Endometrial microvascular endothelial cells (primary cell): ENCODE data around the gene FMNL3. TPM values are rescaled to one million over a fixed set of nuclear protein-coding genes. Genes with fewer than 3 reads are reported as not detected.
"Not testable (repeated sequence)": the region's sequence is repeated elsewhere in the genome, so short reads cannot be mapped to it uniquely, and the experiment has no call there.

Source experiments
- in situ Hi-C: cut with HindIII; loops from 2 replicates; pipeline ENCODE4 v1.10.0; 2017; ENCODE audit warnings: low sequenced_read_pairs, low pct_unique_long_range_greater_than_20kb; ENCODE audit errors: inconsistent ontology term
- total RNA-seq: library from RNA; depleted of rRNA; stranded (reverse); fragments of >200 nt; gene quantifications from one replicate; pipeline ENCODE4 v1.2.3, GENCODE V29; 2015; ENCODE audit errors: inconsistent ontology term

Gene FMNL3
- total RNA-seq, 1 donor from 2014 or later, result 46.6 TPM

GRCh38 chr12:49619286-49619685, 87.9 kb downstream of the FMNL3 start:
- in situ Hi-C loops, result no loop called here

GRCh38 chr12:49618576-49618975, 88.6 kb downstream of the FMNL3 start:
- in situ Hi-C loops, result no loop called here

- in situ Hi-C loops, result no loop called here
Measured at GRCh38 chr12:49616533-49617219, 90.5 kb downstream of the FMNL3 start.

DNA sequence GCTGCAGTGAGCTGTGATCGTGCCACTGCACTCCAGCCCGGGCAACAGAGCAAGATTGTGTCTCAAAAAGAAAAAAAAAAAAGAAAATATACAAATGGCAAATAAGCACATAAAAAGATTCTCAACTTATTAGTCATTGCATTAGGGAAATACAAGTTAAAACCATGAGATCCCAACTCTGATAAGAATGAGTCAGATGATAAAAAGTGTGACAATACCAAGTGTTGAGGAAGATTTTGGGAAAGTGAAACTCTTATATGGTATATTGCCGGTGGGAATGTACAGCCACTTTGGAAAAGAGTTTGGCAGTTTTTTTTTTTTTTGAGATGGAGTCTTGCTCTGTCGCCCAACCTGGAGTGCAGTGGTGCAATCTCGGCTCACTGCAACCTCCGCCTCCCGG, 91.5 kb downstream of the FMNL3 start:
- in situ Hi-C loops, result no loop called here

- in situ Hi-C loops, result no loop called here
Measured at GRCh38 chr12:49612210-49612609, 95.0 kb downstream of the FMNL3 start.

- in situ Hi-C loops, result not testable (repeated sequence)
Measured at GRCh38 chr12:49610785-49611184, 96.4 kb downstream of the FMNL3 start.

- in situ Hi-C loops, result no loop called here
Measured at GRCh38 chr12:49609875-49610154, 97.4 kb downstream of the FMNL3 start.

- in situ Hi-C loops, result no loop called here
Measured at GRCh38 chr12:49609059-49609874, 97.9 kb downstream of the FMNL3 start.

DNA sequence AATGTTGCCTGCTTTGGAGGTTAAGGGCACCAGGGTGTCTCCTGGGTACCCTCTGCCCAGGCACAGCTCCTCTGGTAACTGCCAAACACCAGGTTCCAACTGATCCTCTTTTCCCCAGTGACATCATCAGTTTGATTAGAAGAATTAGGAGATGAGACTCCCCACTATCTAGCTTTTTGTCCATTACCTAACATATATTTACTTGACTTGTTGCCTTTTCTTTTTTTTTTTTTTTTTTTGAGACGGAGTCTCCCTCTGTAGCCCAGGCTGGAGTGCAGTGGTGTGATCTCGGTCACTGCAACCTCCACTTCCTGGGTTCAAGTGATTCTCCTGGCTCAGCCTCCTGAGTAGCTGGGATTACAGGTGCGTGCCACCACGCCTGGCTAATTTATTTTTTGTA, 101.7 kb downstream of the FMNL3 start, which contains the start of gene FAM186B:
Gene FAM186B, minus strand, starts transcription at position 101 of the 400 bp plus-strand sequence. CDS start 162 bp downstream, outside the sequence.
- in situ Hi-C loops, result not testable (repeated sequence)

GRCh38 chr12:49604856-49605255, 102.3 kb downstream of the FMNL3 start:
- in situ Hi-C loops, result no loop called here

DNA sequence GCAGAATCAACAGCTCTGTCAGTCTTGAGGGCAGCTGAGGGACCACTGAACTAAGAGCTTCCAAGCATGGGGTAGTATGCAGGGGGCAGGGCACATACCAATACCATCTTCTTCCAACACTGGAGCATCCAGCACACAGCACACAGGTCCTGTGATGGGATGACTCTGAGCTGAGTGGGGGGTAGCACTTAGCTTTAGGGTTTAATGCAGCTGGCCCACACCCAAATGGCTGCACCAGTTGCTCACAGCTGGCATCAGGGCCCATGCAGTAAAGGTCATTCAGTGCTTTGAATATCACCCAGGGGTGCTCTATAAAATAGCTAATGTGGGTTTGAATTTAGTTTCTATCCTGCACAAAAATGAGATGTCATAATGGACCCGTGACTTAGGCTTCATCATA, 103.5 kb downstream of the FMNL3 start:
- in situ Hi-C loops, result no loop called here

DNA sequence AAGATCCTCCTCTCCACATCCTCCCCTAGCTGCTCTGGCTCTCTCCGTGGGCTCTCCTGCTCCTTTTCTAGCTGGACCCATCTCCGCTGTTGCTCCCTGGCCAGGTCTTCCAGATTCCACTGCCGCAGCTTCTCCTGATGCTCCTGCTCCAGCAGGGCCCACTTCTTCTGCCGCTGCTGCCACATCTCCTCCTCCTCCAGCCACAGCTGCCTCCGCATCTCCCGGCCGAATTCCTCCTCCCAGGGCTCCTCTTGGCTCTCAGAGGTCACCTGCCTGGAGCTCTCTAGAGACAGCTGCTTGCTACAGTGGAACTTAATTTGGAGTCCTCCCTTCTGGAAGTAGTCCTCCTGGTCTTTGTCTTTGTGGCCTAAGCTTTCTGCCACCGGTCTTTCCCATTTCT, 107.2 kb downstream of the FMNL3 start:
- in situ Hi-C loops, result no loop called here

DNA sequence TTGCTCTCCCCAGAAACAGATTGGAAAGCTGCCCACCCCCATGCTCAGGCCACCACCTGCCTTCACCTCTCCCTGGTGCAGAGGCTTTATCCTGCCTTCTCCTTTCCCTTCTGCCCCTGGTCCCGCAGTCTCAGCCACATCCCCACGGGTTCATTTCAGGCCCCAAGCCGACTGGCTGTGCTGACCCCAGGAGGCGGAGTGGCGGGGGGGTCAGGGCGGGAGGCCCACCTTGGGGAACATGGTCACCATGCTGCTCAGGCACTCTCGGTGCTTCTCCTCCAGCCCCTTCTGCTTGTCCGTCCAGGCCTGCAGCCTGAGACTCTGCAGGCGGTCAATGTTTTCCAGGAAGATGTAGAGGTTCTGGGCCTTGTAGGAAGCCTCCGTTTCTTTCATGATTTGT, 108.7 kb downstream of the FMNL3 start:
- in situ Hi-C loops, result no loop called here

DNA sequence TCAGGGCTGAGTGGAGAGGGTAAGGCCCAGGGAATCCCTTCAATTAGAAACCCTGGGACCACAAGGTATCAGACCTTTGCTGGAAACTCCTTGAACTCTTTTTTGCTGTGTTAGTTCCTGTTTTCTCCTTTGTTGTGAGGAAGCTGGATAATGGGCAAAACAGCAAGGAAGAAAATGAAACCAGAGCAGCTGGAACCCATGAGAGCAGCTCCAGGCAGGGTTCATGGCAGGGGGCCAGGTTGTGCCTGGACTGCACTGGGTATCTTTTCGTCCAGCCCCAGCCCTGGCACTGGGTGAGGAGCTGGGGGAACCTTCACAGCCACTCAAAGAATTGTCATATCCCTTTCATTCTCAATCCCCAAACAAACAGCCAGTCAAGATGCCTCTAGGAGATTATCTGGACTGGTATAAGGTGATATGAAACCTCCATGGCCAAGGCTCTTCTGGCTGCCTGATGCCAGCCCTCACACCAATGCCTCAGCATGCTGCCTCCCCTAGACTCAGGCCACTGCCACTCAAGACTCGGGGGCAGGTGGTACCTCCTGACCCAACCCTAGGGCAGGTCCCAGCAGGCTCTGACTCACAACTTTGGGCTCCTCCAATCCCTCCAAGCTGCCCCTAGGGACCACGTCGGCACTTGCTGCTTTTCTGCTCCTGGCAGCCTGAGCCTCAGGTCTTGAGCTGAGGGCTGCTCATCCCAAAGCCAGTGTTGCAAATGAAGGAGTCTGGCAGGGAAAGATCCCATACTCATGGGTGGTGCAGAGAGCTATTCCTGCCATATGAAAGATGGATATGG, 118.3 kb downstream of the FMNL3 start:
- in situ Hi-C loops, result no loop called here

DNA sequence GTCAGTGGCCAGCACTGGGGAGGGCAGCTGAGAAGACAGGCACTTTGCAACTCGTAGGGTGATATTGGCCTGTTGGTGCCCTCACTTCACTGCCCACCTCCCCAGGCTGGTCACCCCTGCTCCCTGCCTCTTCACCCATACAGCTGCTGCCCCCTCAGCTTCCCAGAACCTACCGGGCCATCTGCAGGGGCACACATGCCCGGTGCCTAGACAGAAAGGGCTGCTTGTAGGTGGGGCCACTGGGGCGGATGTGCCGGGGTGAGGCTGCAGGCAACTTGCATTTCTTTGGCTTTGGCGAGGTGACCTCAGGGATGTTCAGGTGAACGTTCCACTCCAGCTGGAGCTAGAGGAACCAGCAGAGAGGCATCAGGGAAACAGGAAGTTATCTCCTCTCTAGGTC, 118.9 kb downstream of the FMNL3 start:
- in situ Hi-C loops, result no loop called here

DNA sequence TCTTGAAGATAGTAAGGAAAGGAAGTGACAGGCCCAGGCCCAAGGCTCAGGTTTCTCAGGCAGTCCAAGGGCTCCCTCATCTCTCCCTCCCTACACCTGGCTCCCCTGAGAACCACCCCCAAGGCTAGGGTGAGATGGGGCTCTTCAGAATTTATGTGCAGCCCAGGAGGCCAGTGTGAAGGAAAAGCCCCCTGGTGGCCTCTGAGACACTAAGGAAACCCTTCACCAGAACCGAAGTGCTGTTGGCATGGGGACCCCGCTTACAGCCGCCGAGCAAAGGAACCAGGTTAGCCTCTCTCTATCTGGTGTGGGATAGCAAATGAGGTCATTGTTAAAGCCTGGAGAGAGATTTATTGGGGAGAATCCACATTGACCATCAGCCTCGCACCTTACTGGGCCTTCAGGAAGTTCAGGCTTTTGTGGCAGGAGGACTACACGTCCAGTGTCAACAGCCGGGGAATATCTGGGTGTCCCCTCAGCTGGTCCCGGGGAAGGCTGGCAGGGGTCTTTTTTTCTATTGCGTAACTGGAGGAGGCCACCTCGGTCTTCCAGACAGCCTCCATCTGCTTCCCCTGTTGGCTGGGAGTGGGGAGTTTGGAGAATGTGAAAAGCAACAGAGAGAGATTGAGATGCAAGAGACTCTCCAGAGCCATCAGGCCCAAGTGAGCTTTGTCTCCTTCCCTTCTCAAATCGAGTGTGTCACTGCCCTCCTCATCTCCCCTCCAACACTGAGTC, 119.9 kb downstream of the FMNL3 start:
- in situ Hi-C loops, result no loop called here
